ENCODE results near the gene IFITM5.
A peak's percentile ranks its signal among the peaks of the same experiment; 100 is the strongest.
"Not testable (repeated sequence)": the region's sequence is repeated elsewhere in the genome, so short reads cannot be mapped to it uniquely, and the experiment has no call there.

IFITM5 gene

GRCh38 chr11:313787-314553 lies 14.6 kb upstream of the IFITM5 start, which contains the start of gene IFITM1:
TSS of gene IFITM1 (plus strand) at chr11:314040. CDS start at chr11:314171, 131 bp downstream.
- TF ChIP-seq MAX (IDR thresholded peaks at IDR 0.05; ENCODE audit: low read depth, low read length) (peak; percentile 49), CTCF (IDR thresholded peaks at IDR 0.05; ENCODE audit: low read depth, low read length) (no peak), POLR2A (IDR thresholded peaks at IDR 0.05; ENCODE audit: extremely low read depth, insufficient read length) (peak; percentile 80), MYC (IDR thresholded peaks at IDR 0.05; ENCODE audit: low read depth, low read length) (peak; percentile 8; the same call in 1 of the 2 replicates)
- DNase-seq (ENCODE audit: low read depth) = peak; percentile 87
- peak within 1 kb of the TSS; percentile 73 for H3K4me3 ChIP-seq (ENCODE audit: low read depth, low read length)

- peak overlapping the region; percentile 73 for H3K4me3 ChIP-seq (ENCODE audit: low read depth, low read length)
- peak; percentile 55 for DNase-seq (ENCODE audit: low read depth)
- TF ChIP-seq POLR2A (IDR thresholded peaks at IDR 0.05; ENCODE audit: extremely low read depth, insufficient read length) (no peak), CTCF (IDR thresholded peaks at IDR 0.05; ENCODE audit: low read depth, low read length) (no peak), MYC (IDR thresholded peaks at IDR 0.05; ENCODE audit: low read depth, low read length) (no peak), MAX (IDR thresholded peaks at IDR 0.05; ENCODE audit: low read depth, low read length) (no peak; the same call in 1 of the 2 replicates)
Measured at GRCh38 chr11:313304-313786, 14.0 kb upstream of the IFITM5 start.

GRCh38 chr11:312092-312816 lies 12.9 kb upstream of the IFITM5 start:
- no peak for DNase-seq (ENCODE audit: low read depth)
- no peak overlapping the region for H3K4me3 ChIP-seq (ENCODE audit: low read depth, low read length)
- TF ChIP-seq CTCF (IDR thresholded peaks at IDR 0.05; ENCODE audit: low read depth, low read length) (no peak), MYC (IDR thresholded peaks at IDR 0.05; ENCODE audit: low read depth, low read length) (no peak), POLR2A (IDR thresholded peaks at IDR 0.05; ENCODE audit: extremely low read depth, insufficient read length) (no peak), MAX (IDR thresholded peaks at IDR 0.05; ENCODE audit: low read depth, low read length) (no peak)

DNA sequence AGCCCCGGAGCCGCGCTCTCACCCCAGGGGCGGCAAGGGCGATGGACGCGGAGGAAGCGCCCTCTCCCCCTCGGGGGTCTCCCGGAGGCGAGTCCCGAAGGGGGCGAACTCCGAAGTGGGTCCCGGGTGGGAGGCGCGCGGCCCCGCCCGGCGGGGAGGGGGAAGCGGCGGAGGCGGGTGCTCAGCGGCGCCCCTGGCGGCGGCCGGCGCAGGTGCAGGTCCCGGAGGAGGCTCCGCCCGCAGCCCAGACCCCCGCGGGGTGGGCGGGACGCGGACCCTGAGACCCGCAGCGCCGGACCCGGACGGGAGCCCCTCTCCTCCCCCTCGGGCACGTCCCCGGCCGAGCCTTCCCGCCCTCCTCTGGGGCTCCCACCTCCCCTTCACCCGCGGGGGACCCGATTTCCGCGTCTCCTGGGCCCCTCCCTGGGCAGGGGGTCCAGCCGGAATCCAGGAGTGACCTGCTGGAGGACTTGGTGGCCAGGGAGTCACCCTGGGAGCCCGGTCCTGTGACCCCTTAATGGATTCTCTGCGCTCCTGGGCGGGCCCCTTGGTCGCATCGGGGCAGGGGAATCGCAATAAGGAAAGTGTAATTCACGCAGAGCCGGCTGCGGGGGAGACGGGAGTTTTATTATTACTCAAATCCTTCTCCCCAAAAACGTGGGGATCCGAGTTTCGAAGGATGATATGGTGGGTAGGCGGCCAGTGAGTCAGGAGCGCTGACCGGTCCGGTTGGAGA lies 11.9 kb upstream of the IFITM5 start:
- H3K4me3 ChIP-seq (ENCODE audit: low read depth, low read length); DNase-seq (ENCODE audit: low read depth): not testable (repeated sequence)

DNA sequence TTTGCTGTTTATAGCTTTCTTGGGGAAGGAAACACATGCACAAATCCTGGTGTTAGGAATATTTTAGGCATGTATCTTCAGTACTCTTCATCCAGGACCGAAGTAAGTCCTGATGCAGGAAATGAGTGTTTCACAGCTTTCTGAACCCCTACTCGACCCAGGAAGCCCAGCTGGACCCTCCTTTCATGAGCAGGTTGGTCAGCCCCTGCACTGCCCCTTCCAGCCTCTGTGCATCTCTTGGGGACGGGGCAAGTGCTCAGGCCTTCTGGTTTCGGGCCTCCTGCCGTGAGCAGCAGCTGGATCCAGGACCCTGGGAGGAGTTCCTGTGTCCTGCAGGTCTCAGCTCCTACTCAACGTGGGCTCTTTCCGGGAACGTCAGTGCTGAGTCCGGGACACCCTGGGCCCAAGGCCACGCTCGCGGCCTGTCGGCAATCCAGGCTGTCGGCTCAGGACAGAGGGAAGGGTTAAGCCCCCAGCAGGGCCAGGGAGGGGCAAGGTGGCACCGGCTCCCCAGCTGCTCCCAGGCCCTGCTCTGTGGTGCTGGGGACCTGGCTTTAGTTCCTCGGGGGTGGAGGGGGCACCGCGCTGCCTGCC lies 10.8 kb upstream of the IFITM5 start:
- peak; percentile 46 for DNase-seq (ENCODE audit: low read depth)
- H3K4me3 ChIP-seq (ENCODE audit: low read depth, low read length) = peak overlapping the region; percentile 62

GRCh38 chr11:308740-309665 lies 9.7 kb upstream of the IFITM5 start:
- not testable (repeated sequence) for DNase-seq (ENCODE audit: low read depth)
- peak overlapping the region; percentile 62 for H3K4me3 ChIP-seq (ENCODE audit: low read depth, low read length)
